Left ventricle myocardium inferior (tissue), 1 donor: ENCODE data around the gene KCTD13. TPM values are rescaled to one million over a fixed set of nuclear protein-coding genes. Genes with fewer than 3 reads are reported as not detected.

ENCODE experiments used
- DNase-seq: peaks from one replicate; pipeline ENCODE4 v3.0.0-alpha.2; 2020
- H3K27ac ChIP-seq: fragments of 200-600 bp; replicated peaks from 2 replicates; pipeline ENCODE4 v1.8.0; 2021
- H3K27me3 ChIP-seq: fragments of 200-600 bp; 2 replicates; pipeline ENCODE4 v1.8.0; 2021; ENCODE audit warnings: low read depth
- H3K36me3 ChIP-seq: fragments of 200-600 bp; 2 replicates; pipeline ENCODE4 v1.8.0; 2021
- H3K4me1 ChIP-seq: fragments of 200-600 bp; 2 replicates; pipeline ENCODE4 v1.8.0; 2021
- H3K4me3 ChIP-seq: fragments of 200-600 bp; 2 replicates; pipeline ENCODE4 v1.8.0; 2021; ENCODE audit warnings: mild to moderate bottlenecking, moderate library complexity
- H3K9me3 ChIP-seq: fragments of 200-600 bp; replicated peaks from 2 replicates; pipeline ENCODE4 v1.8.0; 2021
- CTCF ChIP-seq: fragments of 200-600 bp; IDR thresholded peaks from 2 replicates; pipeline ENCODE4 v1.8.0; 2021; ENCODE audit warnings: antibody characterized with exemption, mild to moderate bottlenecking, borderline replicate concordance
- intact Hi-C: fragments of 100-400 bp; cut with micrococcal nuclease; formaldehyde crosslinking; loops from one replicate; pipeline ENCODE4 v1.11.0; 2022
- total RNA-seq: library from RNA; stranded (reverse); fragmentation: NEBNext Ultra II Directional; extraction: Animal tissue kit (Norgen Biotek cat#: 25700); gene quantifications from one replicate; pipeline ENCODE4 v1.2.1, GENCODE V29; 2021
- donor health status: DM: no; HTN: yes; CAD: no; lungs with severe emphysema.

The KCTD13 gene
- total RNA-seq, 1 donor from 2014 or later = 9.2 TPM

- Histone ChIP-seq H3K36me3 (peaks cover 33% of the 10 kb centered on the region), H3K4me1 (peaks cover 38% of the 10 kb centered on the region), H3K27me3 (no peaks in the 10 kb centered on the region), H3K27ac (no peak overlapping the region), H3K4me3 (no peak overlapping the region), H3K9me3 (no peaks in the 10 kb centered on the region)
- intact Hi-C loops = no loop called here
- peak; percentile 41 for DNase-seq
- no peak for TF ChIP-seq CTCF
Measured at GRCh38 chr16:29860218-29860617, 65.8 kb downstream of the KCTD13 start.

GRCh38 chr16:29858974-29859373 is 67.1 kb downstream of the KCTD13 start:
- no peak for DNase-seq
- peaks cover 33% of the 10 kb centered on the region for H3K36me3 ChIP-seq
- no peak overlapping the region for H3K4me3 ChIP-seq
- no peak for TF ChIP-seq CTCF
- no peak overlapping the region for H3K27ac ChIP-seq
- H3K4me1 ChIP-seq = peaks cover 38% of the 10 kb centered on the region
- no peaks in the 10 kb centered on the region for H3K9me3 ChIP-seq
- H3K27me3 ChIP-seq = no peaks in the 10 kb centered on the region
- intact Hi-C loops = no loop called here

- no peak for TF ChIP-seq CTCF
- intact Hi-C loops = no loop called here
- no peaks in the 10 kb centered on the region for H3K9me3 ChIP-seq
- H3K36me3 ChIP-seq = peaks cover 33% of the 10 kb centered on the region
- H3K27me3 ChIP-seq = no peaks in the 10 kb centered on the region
- H3K27ac ChIP-seq = no peak overlapping the region
- H3K4me3 ChIP-seq = no peak overlapping the region
- H3K4me1 ChIP-seq = peaks cover 34% of the 10 kb centered on the region
- no peak for DNase-seq
Measured at GRCh38 chr16:29858149-29858849, 67.7 kb downstream of the KCTD13 start.

GRCh38 chr16:29857133-29857760 is 68.8 kb downstream of the KCTD13 start:
- no peak for TF ChIP-seq CTCF
- H3K27me3 ChIP-seq = no peaks in the 10 kb centered on the region
- H3K36me3 ChIP-seq = peaks cover 33% of the 10 kb centered on the region
- intact Hi-C loops = no loop called here
- no peak overlapping the region for H3K4me3 ChIP-seq
- H3K4me1 ChIP-seq = peaks cover 34% of the 10 kb centered on the region
- H3K27ac ChIP-seq = no peak overlapping the region
- H3K9me3 ChIP-seq = no peaks in the 10 kb centered on the region
- no peak for DNase-seq

Other genes starting within 250 kb of the KCTD13 start
- gene QPRT, start 247.0 kb downstream of the KCTD13 start, total RNA-seq = 20.8 TPM
- 0.63 TPM for gene C16orf54, start 180.2 kb downstream of the KCTD13 start, total RNA-seq
- gene ZG16, start 148.0 kb downstream of the KCTD13 start, total RNA-seq = not detected
- 46.9 TPM for gene KIF22, start 135.5 kb downstream of the KCTD13 start, total RNA-seq
- 77.6 TPM for gene MAZ, start 119.7 kb downstream of the KCTD13 start, total RNA-seq
- gene PRRT2, start 114.0 kb downstream of the KCTD13 start, total RNA-seq = 2.1 TPM
- 12.9 TPM for gene PAGR1, start 110.1 kb downstream of the KCTD13 start, total RNA-seq
- gene MVP, start 105.8 kb downstream of the KCTD13 start, total RNA-seq = 38.6 TPM
- gene CDIPT, start 63.0 kb downstream of the KCTD13 start, total RNA-seq = 68.6 TPM
- 0.38 TPM for gene SEZ6L2, start 26.7 kb downstream of the KCTD13 start, total RNA-seq
- gene ASPHD1, start 25.7 kb downstream of the KCTD13 start, total RNA-seq = not detected
- 63.2 TPM for gene TMEM219, start 35.9 kb upstream of the KCTD13 start, total RNA-seq
- 34.3 TPM for gene TAOK2, start 47.6 kb upstream of the KCTD13 start, total RNA-seq
- 18.8 TPM for gene HIRIP3, start 69.4 kb upstream of the KCTD13 start, total RNA-seq
- 29.0 TPM for gene INO80E, start 70.0 kb upstream of the KCTD13 start, total RNA-seq
- gene DOC2A, start 84.8 kb upstream of the KCTD13 start, total RNA-seq = 0.66 TPM
- gene C16orf92, start 97.0 kb upstream of the KCTD13 start, total RNA-seq = not detected
- gene TLCD3B, start 105.0 kb upstream of the KCTD13 start, total RNA-seq = not detected
- 3,337 TPM for gene ALDOA, start 139.5 kb upstream of the KCTD13 start, total RNA-seq
- 32.2 TPM for gene PPP4C, start 149.8 kb upstream of the KCTD13 start, total RNA-seq
- 1.0 TPM for gene TBX6, start 165.7 kb upstream of the KCTD13 start, total RNA-seq
- 54.4 TPM for gene YPEL3, start 170.0 kb upstream of the KCTD13 start, total RNA-seq
- 2.3 TPM for gene GDPD3, start 187.3 kb upstream of the KCTD13 start, total RNA-seq
- 47.6 TPM for gene MAPK3, start 197.0 kb upstream of the KCTD13 start, total RNA-seq